ENCODE data around the gene C2CD3. TPM values are rescaled to one million over a fixed set of nuclear protein-coding genes. Genes with fewer than 3 reads are reported as not detected.
"Not testable (repeated sequence)": the region's sequence is repeated elsewhere in the genome, so short reads cannot be mapped to it uniquely, and the experiment has no call there.

C2CD3 gene
- polyA plus RNA-seq, 3 donors = 0.87 to 12.1 (median 2.9) TPM

GRCh38 chr11:74141908-74142307 lies 28.9 kb downstream of the C2CD3 start:
- DNase-seq = no peak
- H3K9me3 Mint-ChIP-seq = peaks cover 0 to 4% (median 0%) of the 10 kb centered on the region in 7 donors

GRCh38 chr11:74141241-74141695 lies 29.5 kb downstream of the C2CD3 start:
- Mint-ChIP-seq H3K4me1 (no peaks in the 10 kb centered on the region), H3K36me3 (peaks cover 33 to 35% of the 10 kb centered on the region in 2 donors), H3K4me3 (no peak overlapping the region), H3K9me3 (peaks cover 0 to 4% (median 0%) of the 10 kb centered on the region in 7 donors), H3K27me3 (ENCODE audit: low read depth in 3 of 3) (no peaks in the 10 kb centered on the region), H3K27ac (no peak overlapping the region)
- Histone ChIP-seq H3K9ac (ENCODE audit: insufficient read depth, low read length, poor library complexity, severe bottlenecking) (no peak overlapping the region), H2AFZ (ENCODE audit: insufficient read depth, low read depth, low read length, poor library complexity, severe bottlenecking) (no peak overlapping the region), H3K9me3 (replicated peaks in 1 of 2; ENCODE audit: control insufficient read depth in 1 of 2, insufficient read depth in 1 of 2, low read length in 2 of 2) (no peaks in the 10 kb centered on the region), H4K20me1 (ENCODE audit: insufficient read depth, low read length) (no peaks in the 10 kb centered on the region), H3K4me3 (replicated peaks in 1 of 3; ENCODE audit: low read depth in 2 of 3, low read length in 3 of 3) (no peak overlapping the region), H3K36me3 (replicated peaks in 1 of 2; ENCODE audit: control insufficient read depth in 1 of 2, insufficient read depth in 2 of 2, low read length in 2 of 2) (peaks cover 15 to 26% of the 10 kb centered on the region in 2 donors), H3K27ac (ENCODE audit: low read depth in 1 of 2, low read length in 2 of 2) (no peak overlapping the region), H3K79me2 (ENCODE audit: insufficient read depth, low read length) (no peaks in the 10 kb centered on the region), H3K4me1 (ENCODE audit: control insufficient read depth in 1 of 2, insufficient read depth in 2 of 2, low read length in 2 of 2) (no peaks in the 10 kb centered on the region), H3K4me2 (replicated peaks; ENCODE audit: extremely low read depth, low read length, poor library complexity, severe bottlenecking) (no peak overlapping the region), H3K27me3 (ENCODE audit: control insufficient read depth in 2 of 2, insufficient read depth in 2 of 2, low read length in 2 of 2) (no peaks in the 10 kb centered on the region)
- no peak for DNase-seq
- 100% methylated on average over 1 of the region's 2 CpGs for WGBS (ENCODE audit: insufficient coverage)
- intact Hi-C loops (cut with micrococcal nuclease) = no loop called here
- no peak for TF ChIP-seq CTCF (IDR thresholded peaks at IDR 0.05)

More at GRCh38 chr11:74141908-74142307, 28.9 kb downstream of the C2CD3 start:
- no peak for TF ChIP-seq CTCF (IDR thresholded peaks at IDR 0.05)
- Histone ChIP-seq H3K4me3 (replicated peaks in 1 of 3; ENCODE audit: low read depth in 2 of 3, low read length in 3 of 3) (no peak overlapping the region), H3K27ac (ENCODE audit: low read depth in 1 of 2, low read length in 2 of 2) (no peak overlapping the region), H3K36me3 (replicated peaks in 1 of 2; ENCODE audit: control insufficient read depth in 1 of 2, insufficient read depth in 2 of 2, low read length in 2 of 2) (peaks cover 11 to 22% of the 10 kb centered on the region in 2 donors), H3K4me1 (ENCODE audit: control insufficient read depth in 1 of 2, insufficient read depth in 2 of 2, low read length in 2 of 2) (no peaks in the 10 kb centered on the region), H4K20me1 (ENCODE audit: insufficient read depth, low read length) (no peaks in the 10 kb centered on the region), H3K27me3 (ENCODE audit: control insufficient read depth in 2 of 2, insufficient read depth in 2 of 2, low read length in 2 of 2) (no peaks in the 10 kb centered on the region), H3K79me2 (ENCODE audit: insufficient read depth, low read length) (no peaks in the 10 kb centered on the region), H3K9me3 (replicated peaks in 1 of 2; ENCODE audit: control insufficient read depth in 1 of 2, insufficient read depth in 1 of 2, low read length in 2 of 2) (no peaks in the 10 kb centered on the region), H3K4me2 (replicated peaks; ENCODE audit: extremely low read depth, low read length, poor library complexity, severe bottlenecking) (no peak overlapping the region), H3K9ac (ENCODE audit: insufficient read depth, low read length, poor library complexity, severe bottlenecking) (no peak overlapping the region), H2AFZ (ENCODE audit: insufficient read depth, low read depth, low read length, poor library complexity, severe bottlenecking) (no peak overlapping the region)
- no peaks in the 10 kb centered on the region for H3K27me3 Mint-ChIP-seq (ENCODE audit: low read depth in 3 of 3)
- intact Hi-C loops (cut with micrococcal nuclease) = no loop called here
- no peaks in the 10 kb centered on the region for H3K4me1 Mint-ChIP-seq
- no peak overlapping the region for H3K27ac Mint-ChIP-seq
- WGBS (ENCODE audit: insufficient coverage) = no CpG with 5 or more reads among the region's 3 CpGs
- H3K36me3 Mint-ChIP-seq = peaks cover 29 to 30% of the 10 kb centered on the region in 2 donors
- H3K4me3 Mint-ChIP-seq = no peak overlapping the region

GRCh38 chr11:74139919-74140431 lies 30.8 kb downstream of the C2CD3 start:
- H2AFZ ChIP-seq (ENCODE audit: insufficient read depth, low read depth, low read length, poor library complexity, severe bottlenecking); H3K9me3 Mint-ChIP-seq; H3K27me3 ChIP-seq (ENCODE audit: control insufficient read depth in 2 of 2, insufficient read depth in 2 of 2, low read length in 2 of 2); H4K20me1 ChIP-seq (ENCODE audit: insufficient read depth, low read length); H3K9ac ChIP-seq (ENCODE audit: insufficient read depth, low read length, poor library complexity, severe bottlenecking); H3K79me2 ChIP-seq (ENCODE audit: insufficient read depth, low read length); H3K27me3 Mint-ChIP-seq (ENCODE audit: low read depth in 3 of 3); H3K4me3 ChIP-seq (replicated peaks in 1 of 3; ENCODE audit: low read depth in 2 of 3, low read length in 3 of 3); intact Hi-C loops (cut with micrococcal nuclease); H3K27ac ChIP-seq (ENCODE audit: low read depth in 1 of 2, low read length in 2 of 2); H3K4me1 ChIP-seq (ENCODE audit: control insufficient read depth in 1 of 2, insufficient read depth in 2 of 2, low read length in 2 of 2); H3K4me1 Mint-ChIP-seq; H3K4me3 Mint-ChIP-seq; H3K27ac Mint-ChIP-seq; H3K9me3 ChIP-seq (replicated peaks in 1 of 2; ENCODE audit: control insufficient read depth in 1 of 2, insufficient read depth in 1 of 2, low read length in 2 of 2); DNase-seq; H3K4me2 ChIP-seq (replicated peaks; ENCODE audit: extremely low read depth, low read length, poor library complexity, severe bottlenecking): not testable (repeated sequence)
- no CpG with 5 or more reads among the region's 1 CpG for WGBS (ENCODE audit: insufficient coverage)
- H3K36me3 Mint-ChIP-seq = peaks cover 35 to 39% of the 10 kb centered on the region in 2 donors
- peaks cover 17 to 39% of the 10 kb centered on the region in 2 donors for H3K36me3 ChIP-seq (replicated peaks in 1 of 2; ENCODE audit: control insufficient read depth in 1 of 2, insufficient read depth in 2 of 2, low read length in 2 of 2)

Measured in CD14-positive monocyte (primary cell).